ENCODE results near the gene SKOR2.
"Not testable (repeated sequence)": the region's sequence is repeated elsewhere in the genome, so short reads cannot be mapped to it uniquely, and the experiment has no call there.

SKOR2 gene

DNA sequence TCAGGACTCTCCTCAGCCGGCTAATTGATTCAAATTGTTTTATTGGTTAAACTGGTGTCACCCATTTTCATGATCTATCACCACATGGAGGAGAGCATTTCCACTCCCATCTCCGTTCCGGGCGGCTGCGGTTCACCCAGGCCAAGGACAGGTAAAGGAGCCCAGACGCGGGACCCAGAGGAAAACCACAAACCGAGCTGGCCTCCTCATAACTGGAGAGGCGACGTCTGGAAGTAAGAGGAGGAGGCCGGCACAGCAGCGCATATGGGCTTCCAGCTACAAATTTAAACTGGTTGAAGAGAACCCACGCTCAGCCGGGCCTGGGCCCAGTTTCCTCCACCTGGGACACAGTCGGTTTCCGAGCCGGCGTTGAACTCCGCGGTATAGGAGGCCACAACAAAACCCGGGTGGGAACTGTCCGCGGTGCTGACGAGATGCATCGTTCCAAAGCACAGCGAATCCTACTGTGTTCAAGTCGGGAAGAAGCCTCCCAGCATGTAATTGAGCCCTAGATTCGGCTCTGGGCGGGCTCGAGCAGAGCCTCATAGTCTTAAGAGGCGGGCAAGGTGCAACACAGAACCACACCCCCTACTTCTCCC is 3.0 kb upstream of the SKOR2 start:
- no peak for DNase-seq

DNA sequence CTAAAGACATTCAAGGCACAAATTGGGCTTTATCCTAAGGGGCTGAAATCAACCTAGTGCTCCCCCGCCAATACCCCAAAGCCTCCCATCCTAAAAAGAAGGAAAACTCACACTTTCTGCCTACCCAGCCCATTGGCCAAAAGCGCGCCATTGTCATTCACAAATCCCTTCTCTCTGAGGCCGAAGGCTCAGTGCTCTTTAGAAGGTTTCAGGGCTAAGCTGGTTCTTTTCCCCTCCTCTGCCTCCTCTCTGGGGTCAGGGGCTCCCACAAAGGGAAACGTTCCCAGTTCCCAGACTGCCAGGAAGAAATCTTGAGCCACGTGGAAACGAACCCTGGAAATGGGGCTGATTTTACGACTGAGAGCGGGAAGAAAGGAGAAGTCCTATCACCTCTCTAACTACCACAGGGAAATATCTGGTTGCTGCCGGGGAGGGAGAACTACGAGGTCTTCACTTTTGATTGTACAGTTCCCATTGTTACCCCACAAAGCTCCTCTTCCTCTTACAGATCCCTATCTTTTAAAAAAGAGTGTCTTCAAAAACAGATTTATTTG is 1.7 kb upstream of the SKOR2 start:
- DNase-seq: no peak

DNA sequence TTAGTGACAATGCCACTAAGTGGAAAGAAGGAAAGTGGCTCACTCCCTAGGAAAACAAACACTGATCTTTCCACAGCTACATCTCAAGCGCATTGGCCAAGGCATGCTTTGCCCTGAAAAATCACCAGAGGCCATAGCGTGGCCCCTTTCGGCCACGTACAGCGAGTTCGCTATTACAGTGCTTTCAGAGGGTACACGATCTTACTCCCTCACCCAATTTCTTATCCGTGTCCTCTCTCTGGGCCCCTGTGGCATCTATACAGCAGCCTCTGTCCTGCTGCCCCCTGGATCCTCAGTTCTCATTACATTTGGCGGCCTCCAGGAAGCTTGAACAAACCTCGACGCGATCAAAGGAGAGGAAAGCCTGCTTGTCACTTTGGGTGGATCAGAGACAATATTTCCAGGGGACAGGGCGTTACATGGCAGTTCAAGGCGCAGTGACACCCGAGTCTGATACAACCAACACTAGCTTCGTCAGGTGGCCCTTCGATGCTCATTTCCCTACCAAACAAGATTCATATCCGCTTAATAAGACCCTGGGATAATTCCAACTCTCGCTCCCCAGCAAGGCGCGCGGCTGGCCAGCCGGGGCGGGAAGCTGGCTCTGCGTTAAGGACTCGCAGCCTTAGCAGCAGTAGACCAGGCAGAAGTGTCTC is 941 bp downstream of the SKOR2 start:
- no peak for DNase-seq

DNA sequence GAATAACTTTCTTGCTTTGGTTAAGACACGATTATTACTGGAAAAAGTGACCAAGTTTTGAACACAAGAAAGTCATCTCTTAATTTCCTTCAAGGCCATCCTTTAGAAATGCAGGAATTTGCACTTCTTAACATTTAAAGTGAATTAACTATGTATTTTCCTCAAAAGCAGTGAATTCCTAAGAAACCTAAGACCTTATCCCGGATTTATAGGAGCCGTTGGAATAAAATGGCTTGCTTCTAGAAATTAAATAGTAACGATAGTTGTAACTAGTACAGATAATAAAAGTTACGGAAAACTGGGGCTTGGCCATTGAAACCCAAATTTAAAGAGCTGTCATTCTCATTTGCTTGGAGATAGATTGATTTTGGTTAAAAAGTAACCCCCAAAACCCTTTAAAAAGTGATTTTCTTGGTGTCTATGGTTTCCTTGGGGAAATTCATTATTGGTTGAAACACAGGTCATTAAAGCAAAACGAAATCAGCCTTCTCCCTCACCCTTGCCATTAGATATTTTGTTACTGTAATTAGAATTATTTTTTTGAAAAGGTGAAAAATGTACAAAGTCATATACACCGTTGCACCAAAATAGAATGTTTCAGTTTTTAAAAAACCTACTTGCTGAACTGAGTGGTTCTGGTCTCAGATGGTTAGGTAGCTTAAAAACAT is 2.0 kb downstream of the SKOR2 start:
- DNase-seq: no peak

- no peak for DNase-seq
These were observed 2.7 kb downstream of the SKOR2 start for GRCh38 chr18:47248604-47249313.

GRCh38 chr18:47248115-47248603 is 3.3 kb downstream of the SKOR2 start:
- DNase-seq: no peak

DNA sequence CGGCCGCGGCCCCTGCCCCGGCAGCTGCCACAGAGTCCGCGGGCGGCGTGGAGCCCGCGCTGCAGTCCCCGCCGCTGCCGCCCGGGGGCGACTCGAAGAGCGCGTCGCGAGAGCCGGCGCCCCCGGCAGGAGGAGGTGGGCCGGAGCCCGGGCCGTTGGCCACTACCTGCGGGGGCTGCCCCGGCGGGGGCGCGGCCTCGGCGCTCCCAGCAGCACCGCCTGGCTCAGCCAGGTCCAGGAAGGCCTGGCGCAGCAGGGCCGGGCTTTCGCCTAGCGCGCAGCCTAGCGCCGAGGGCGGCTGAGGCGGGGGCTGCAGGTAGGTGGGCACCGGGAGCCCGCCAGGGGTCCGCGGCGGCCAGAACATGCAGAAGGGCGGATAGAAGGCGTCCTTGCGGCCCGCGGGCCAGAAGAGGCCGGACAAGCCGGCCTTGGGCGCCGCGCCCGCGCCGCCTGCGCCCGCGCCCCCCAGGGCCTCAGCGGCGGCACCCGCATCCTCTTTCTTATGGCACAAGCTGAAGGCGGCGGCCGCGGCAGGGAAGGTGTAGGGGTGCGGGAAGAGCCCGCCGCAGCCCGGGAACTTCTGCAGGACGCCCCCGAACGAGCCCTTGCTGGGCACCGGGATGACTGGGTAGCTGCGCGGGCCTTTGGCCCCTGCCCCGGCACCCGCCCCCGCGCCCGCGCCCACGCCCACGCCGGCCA is 3.9 kb downstream of the SKOR2 start:
- DNase-seq: no peak

DNA sequence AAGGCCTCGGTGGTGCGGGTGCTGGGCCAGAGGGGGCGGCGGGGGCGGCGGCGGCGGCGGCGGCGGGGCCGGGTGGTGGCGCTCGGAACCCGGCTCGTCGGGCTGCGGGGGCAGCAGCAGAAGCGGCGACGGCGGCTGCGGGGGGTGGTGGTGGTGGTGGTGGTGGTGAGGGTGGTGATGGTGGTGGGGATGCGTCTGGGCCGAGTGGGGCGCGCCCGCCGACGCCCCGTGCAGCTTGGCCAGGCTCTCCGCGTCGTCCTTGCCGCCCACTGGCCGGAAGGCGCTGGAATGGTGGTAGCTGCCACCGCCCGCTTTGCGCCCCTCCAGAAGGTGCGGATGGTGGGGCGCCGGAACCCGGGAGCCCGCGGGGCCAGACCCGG is 4.4 kb downstream of the SKOR2 start:
- no peak for DNase-seq

GRCh38 chr18:47246027-47246971 is 5.2 kb downstream of the SKOR2 start:
- no peak for DNase-seq

DNA sequence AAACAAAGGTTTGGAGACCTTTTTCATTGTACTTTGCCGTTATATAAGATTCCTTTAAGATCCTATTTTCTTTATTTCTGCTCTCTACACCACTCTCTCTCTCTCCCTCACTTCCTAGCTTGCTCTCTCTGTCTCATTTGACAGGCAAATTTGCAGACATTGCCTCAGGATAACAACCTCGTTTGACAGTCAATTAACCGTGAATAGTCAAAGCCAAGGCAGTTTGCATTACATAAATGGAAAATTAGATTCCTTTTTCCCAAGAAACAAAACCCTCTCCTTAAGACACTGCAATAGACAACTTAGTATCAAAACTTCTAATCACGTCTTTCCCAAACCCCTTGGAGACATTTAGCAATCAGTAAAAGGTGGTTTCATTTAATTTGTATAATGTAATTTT is 7.4 kb downstream of the SKOR2 start:
- DNase-seq: no peak

DNA sequence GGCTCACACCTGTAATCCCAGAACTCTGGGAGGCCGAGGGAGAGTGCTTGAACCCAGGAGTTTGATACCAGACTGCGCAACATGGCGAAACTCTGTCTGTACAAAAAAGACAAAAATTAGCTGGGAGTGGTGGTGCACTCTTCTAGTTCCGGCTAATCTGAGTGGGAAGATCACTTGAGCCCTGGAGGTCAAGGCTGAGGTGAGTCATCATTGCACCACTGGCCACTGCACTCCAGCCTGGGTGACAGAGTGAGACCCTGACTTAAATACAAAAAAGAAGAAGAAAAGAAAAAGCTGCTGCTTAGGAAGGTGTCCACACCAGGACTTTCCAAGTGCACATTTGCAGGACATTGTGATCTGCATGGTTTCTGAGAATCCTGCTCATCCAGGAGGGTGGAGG is 16.4 kb downstream of the SKOR2 start:
- no peak for DNase-seq

DNA sequence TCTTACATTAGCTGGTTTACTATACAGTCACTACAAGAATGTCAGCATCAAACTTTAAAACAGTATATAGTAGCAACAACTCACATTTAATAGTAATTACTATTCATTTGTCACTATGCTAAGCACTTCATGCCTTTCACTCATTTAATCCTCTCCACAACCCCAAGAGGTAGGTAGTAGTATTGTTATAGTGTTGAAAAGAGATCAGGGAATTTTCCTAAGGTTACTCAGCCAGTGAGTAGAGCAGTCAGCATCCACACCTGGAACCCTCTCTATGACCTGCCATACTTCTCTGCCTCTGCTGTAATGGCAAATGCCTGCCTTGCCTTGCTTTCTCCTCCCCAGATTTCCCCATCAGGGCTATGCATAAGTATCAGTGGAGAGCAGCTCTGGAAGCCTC is 24.8 kb downstream of the SKOR2 start:
- no peak for DNase-seq

GRCh38 chr18:47215554-47216138 is 35.8 kb downstream of the SKOR2 start:
- no peak for DNase-seq

DNA sequence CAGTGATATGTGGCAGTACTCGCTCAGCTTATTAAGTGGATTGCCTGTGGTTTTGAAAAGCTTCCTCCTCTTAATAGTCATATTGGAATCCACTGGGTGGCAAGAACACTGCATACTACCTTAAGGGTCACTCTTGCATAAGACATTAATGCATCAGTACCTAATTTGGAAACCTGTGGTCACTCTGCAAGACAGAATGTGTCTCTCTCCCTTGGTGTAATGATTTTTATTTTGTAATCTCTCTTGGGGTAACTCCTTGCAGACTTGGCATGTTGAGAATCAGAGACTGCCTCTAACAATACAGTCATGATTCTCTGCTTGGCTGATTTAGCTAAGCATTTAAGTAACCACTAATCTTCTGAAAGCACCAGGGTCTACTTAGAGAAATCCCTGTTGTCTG is 42.3 kb downstream of the SKOR2 start:
- no peak for DNase-seq

GRCh38 chr18:47206945-47207637 is 44.4 kb downstream of the SKOR2 start:
- no peak for DNase-seq

DNA sequence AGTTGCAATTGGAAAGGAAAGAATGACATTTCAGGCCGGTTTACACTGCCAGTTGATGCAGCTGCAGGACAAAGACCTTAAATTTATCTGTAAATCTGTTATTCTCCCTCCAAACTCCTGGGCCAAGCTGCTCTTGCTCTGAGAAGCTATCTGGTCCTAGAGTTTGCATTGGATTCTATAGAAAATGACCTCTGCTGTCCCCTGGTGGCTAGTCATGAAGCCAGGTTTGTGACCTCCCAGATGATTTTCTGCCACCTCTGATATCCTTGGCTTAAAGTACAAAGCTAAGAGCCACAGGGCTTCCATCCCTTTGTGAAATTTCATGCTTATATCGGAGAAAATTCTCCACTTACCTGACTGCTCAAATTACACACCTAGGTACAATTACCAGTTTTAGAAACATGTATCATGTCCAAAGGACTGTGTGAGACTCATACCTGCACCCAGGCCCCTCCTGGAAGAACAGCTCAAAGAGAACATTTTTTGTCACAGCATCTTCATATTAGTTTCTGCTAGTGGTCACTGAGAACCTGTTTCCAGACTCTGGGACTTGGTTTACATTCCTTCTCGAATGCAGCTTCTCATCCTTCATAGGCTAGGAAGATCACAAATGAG is 46.4 kb downstream of the SKOR2 start:
- DNase-seq: no peak

DNA sequence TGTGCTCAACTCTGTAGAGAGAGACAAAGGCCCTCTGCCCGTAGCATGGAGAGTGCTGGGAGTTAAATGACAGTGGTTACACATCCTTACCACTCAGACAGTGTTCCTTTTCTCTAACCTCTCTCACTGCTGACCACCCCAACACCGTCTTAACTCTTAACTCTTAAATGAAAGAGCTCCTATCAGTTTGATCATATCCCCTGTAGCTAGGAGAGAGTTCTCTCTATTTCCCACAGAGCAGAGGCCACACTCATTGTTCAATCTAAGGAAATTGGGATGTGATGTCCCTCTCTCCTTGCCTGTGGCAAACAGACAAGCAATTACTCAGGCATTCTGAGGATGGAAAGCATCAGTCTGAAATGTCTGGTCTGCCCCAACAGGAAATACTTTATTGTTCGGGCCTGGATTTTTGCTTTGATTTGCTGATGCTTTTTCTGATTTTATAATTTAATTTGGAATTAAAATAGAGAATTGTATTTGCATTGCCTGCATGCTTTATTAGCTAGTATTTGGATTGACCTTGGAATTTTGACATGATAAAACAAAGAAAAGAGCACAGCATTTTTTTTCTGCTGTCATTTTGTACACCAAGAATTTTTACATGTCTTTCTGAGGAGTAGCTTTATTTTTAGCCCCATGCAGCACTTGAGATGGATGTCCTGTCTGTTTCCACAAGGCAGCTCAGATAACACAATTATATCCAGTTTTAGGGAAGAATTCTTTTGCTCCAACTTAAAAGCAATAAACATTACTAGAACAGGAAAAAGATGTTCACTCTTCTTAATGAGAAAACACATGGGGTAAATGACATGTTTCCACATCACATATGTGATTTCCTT is 47.6 kb downstream of the SKOR2 start:
- no peak for DNase-seq

- DNase-seq: not testable (repeated sequence)
These were observed 55.5 kb downstream of the SKOR2 start for GRCh38 chr18:47195961-47196360.

DNA sequence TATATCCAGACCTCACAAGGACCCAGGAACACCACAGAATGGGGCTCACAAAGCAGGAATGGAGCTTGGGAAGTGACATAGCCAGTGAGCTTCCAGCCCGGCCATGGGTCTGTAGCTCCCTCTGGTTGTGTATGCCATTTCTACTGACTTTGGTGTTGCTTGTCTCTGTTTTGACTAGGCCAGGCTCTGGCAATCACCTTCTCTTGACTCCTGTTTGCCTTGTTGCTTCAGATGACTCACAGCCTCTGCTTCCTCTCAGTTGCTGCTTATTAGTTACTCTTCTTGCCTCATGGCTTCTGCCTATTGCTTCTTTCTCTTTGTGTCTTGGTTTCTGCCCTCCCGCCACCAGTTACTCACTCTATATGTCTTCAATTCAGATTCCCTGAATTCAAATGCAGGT is 59.5 kb downstream of the SKOR2 start:
- no peak for DNase-seq
